ENCODE results near the gene P2RY12.

P2RY12 gene

GRCh38 chr3:151379083-151379734 is 5.3 kb downstream of the P2RY12 start:
- POLR2A ChIA-PET = no interaction called here
- DNase-seq (ENCODE audit: extremely low spot score) = no peak
- TF ChIP-seq CTCF (IDR thresholded peaks at IDR 0.05; ENCODE audit: control extremely low read depth, extremely low read depth, low read depth, missing control alignments) = peak; percentile 56
- CTCF ChIA-PET = interaction anchor here (0.6 to 2.2 kb wide), 14 partner anchors 9 to 90 kb away, joined by 3 to 10 read pairs (median 4); no protein-coding TSS in a partner anchor

GRCh38 chr3:151377768-151378385 is 6.7 kb downstream of the P2RY12 start:
- TF ChIP-seq CTCF (IDR thresholded peaks at IDR 0.05; ENCODE audit: control extremely low read depth, extremely low read depth, low read depth, missing control alignments) = no peak
- POLR2A ChIA-PET = no interaction called here
- peak; percentile 26 for DNase-seq (ENCODE audit: extremely low spot score)
- CTCF ChIA-PET = interaction anchor here (1.0 to 2.2 kb wide), 5 partner anchors 7 to 51 kb away, joined by 3 to 9 read pairs (median 4); no protein-coding TSS in a partner anchor

- POLR2A ChIA-PET = no interaction called here
- CTCF ChIA-PET = interaction anchor here (1.3 to 1.5 kb wide), 3 partner anchors 9 to 13 kb away, joined by 3 to 5 read pairs (median 4); partner anchors contain the start of gene P2RY12
Measured at GRCh38 chr3:151372063-151372820, 12.3 kb downstream of the P2RY12 start.

DNA sequence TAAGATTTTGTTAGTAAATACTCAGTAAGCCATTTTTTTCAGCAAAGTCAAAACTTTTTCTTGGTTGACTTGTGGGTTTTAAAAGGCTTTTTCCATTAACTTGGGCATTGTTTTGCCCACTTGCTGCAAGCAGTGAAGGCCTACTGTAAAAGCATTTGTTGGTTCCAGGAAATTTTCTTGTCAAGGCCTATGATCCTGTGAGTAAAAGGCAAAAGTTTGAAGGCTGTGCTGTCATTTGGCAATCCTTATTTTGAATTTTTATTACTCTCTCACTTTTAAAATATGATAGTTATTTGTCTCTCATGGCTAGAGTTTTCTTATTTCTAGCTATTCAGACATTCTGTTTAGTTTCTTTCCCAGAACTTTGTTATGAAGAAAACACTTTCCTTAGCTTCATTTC is 13.0 kb downstream of the P2RY12 start:
- POLR2A ChIA-PET = no interaction called here
- CTCF ChIA-PET = interaction anchor here (1.5 to 1.8 kb wide), 3 partner anchors 7 to 14 kb away, joined by 5 to 10 read pairs (median 9); no protein-coding TSS in a partner anchor
- TF ChIP-seq CTCF (IDR thresholded peaks at IDR 0.05; ENCODE audit: control extremely low read depth, extremely low read depth, low read depth, missing control alignments) = no peak
- DNase-seq (ENCODE audit: extremely low spot score) = no peak

More at GRCh38 chr3:151372063-151372820, 12.3 kb downstream of the P2RY12 start:
- TF ChIP-seq CTCF (IDR thresholded peaks at IDR 0.05; ENCODE audit: control extremely low read depth, extremely low read depth, low read depth, missing control alignments) = no peak
- no peak for DNase-seq (ENCODE audit: extremely low spot score)

DNA sequence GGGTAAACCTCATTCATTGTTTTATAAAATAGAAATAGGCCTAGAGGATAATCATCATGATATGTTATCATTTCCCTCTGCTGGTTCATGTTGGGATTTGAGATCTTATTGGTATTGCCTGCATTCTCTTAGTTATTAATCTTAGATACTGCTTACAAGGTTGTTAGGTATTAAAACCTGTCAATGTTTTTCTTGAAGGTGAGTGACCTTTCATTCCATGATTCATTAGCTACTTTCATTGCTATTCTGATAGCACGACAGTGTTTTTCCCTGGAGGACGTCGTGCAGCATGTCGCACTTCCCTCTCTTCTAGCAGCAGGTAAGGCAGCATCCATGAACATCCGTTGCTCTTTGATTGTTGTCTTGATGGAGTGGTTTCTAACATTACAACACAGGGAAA is 17.1 kb downstream of the P2RY12 start:
- DNase-seq (ENCODE audit: extremely low spot score) = no peak
- ChIA-PET CTCF (interaction anchor here (1.2 to 2.2 kb wide), 5 partner anchors 9 to 28 kb away, joined by 3 to 8 read pairs (median 5); no protein-coding TSS in a partner anchor), POLR2A (no interaction called here)
- no peak for TF ChIP-seq CTCF (IDR thresholded peaks at IDR 0.05; ENCODE audit: control extremely low read depth, extremely low read depth, low read depth, missing control alignments)

DNA sequence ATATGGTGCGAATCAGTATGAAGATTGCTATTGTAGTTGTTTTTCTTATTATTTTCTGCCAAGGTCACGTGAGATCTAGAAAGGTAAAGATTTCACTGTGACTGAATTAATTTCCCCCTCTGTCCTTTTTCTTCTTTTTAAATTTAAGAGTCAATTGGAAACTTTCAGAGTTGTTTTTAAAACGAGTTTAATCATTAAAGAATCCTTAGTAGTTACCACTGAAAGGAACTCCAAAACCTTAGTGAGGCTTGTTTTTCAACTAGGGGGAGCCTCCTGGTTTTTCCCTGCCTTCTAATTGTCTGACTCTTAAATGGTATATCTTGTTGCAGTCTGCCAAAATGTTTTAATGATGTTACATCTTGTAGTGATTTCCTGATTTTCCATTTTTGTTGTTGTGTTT is 17.6 kb downstream of the P2RY12 start:
- ChIA-PET CTCF (interaction anchor here (1.2 to 2.2 kb wide), 4 partner anchors 8 to 27 kb away, joined by 3 to 8 read pairs (median 6); no protein-coding TSS in a partner anchor), POLR2A (no interaction called here)
- no peak for TF ChIP-seq CTCF (IDR thresholded peaks at IDR 0.05; ENCODE audit: control extremely low read depth, extremely low read depth, low read depth, missing control alignments)
- no peak for DNase-seq (ENCODE audit: extremely low spot score)
